ENCODE results near the gene SHISA4. TPM values are rescaled to one million over a fixed set of nuclear protein-coding genes. Genes with fewer than 3 reads are reported as not detected.
"Not testable (repeated sequence)": the region's sequence is repeated elsewhere in the genome, so short reads cannot be mapped to it uniquely, and the experiment has no call there.

Gene SHISA4
- total RNA-seq, 2 donors from 2014 or later: 0.27 to 0.34 TPM

DNA sequence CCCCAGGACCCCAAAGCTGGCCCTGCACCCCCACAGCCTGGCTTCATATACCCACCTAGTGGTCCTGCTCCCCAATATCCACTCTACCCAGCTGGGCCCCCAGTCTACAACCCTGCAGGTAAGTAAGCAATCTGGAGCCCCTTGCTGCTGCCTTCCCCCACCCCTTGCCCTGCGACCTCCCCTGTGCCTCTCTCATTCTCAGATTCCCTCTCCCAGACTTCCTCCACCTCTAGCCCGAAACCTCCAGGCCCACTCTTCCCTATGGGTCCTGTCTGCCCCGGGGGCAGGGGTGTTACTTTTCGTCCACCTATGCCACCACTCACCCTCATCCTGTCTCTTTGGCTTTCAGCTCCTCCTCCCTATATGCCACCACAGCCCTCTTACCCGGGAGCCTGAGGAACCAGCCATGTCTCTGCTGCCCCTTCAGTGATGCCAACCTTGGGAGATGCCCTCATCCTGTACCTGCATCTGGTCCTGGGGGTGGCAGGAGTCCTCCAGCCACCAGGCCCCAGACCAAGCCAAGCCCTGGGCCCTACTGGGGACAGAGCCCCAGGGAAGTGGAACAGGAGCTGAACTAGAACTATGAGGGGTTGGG is 2.9 kb downstream of the SHISA4 start:
- H3K36me3 Mint-ChIP-seq: no peaks in the 10 kb centered on the region
- no peak for ATAC-seq
- H3K9me3 Mint-ChIP-seq: no peaks in the 10 kb centered on the region
- H3K27ac Mint-ChIP-seq: no peak overlapping the region
- no peak for DNase-seq (ENCODE audit: low spot score in 2 of 2)

DNA sequence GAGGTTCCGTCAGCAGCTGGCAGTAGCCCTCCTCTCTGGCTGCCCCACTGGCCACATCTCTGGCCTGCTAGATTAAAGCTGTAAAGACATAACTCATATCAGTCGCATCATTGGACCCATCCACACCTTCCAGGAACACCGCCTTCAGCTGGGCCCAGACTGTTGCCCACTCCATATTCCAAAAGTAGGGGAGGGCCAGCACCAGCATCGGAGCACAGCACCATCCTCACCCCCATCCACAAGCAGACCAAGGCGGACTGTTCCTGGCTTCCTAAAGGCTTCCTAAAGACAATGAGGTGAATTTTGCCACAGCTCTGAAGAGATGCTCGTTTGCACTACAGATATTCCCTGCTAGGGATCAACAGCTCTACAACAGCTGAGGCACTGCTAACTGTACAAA is 3.5 kb downstream of the SHISA4 start:
- Mint-ChIP-seq H3K9me3 (no peaks in the 10 kb centered on the region), H3K27ac (no peak overlapping the region), H3K36me3 (no peaks in the 10 kb centered on the region)
- DNase-seq (ENCODE audit: low spot score in 2 of 2) (no peak), ATAC-seq (no peak)

DNA sequence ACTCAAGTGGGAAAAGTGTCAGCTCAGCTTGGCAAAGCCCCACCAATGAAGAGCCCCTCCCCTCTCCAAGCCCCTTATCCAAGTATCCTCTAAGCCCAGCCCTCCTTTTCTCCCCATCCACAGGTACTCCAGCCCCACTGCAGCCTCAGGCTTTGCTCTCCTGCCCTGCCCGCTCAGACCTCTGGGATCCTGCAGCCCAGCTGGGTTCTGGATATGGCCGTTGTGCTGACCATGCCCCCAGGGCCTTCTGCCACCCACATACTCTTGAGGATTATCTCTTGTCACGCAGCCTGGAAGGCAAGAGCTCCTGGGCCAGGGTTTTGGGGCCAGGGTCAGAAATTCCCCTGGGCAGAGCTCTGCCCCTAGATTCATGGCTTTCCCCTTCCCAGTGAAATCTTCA is 4.7 kb downstream of the SHISA4 start:
- Mint-ChIP-seq H3K27ac (no peak overlapping the region), H3K36me3 (no peaks in the 10 kb centered on the region), H3K9me3 (no peaks in the 10 kb centered on the region)
- no peak for DNase-seq (ENCODE audit: low spot score in 2 of 2)
- no peak for ATAC-seq

DNA sequence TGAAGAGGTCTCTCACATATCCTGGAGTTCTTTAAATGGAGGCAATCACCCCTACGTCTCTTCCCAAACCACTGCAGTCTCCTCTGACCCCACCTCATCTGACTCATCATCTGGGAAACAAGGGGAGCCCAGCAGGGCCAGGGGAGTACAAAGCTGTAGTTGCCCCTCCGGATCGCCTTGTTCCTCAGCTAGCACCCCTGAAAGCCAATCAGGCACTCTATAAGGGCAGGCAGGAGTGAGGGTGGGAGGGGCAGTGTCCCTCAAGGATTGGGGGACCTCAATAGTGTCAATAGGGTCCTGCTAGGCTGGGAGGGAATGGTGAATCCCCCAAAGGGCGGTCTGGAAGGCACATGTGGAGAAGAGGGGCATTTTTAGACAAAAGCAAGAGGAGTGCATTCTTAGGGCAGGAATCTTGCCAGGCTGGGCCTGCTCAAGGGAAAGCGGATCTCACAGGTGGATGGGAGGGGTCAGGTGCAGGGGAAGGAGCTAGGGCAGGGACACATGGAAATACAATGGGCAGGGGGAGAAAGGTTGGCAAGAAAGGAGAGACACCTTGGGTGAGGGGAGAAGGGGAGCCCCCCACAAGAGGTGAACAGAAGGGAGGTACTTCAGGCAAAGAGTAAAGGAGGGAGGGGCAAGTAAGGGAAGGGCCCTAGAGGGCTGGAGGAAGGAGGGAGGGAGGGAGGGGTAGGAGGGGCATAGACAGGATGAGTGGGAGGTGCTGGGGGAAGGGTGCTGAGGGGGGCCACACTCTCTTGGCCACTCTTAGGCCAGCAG is 5.8 kb downstream of the SHISA4 start:
- ATAC-seq (no peak), DNase-seq (ENCODE audit: low spot score in 2 of 2) (no peak)
- no peak overlapping the region for H3K27ac Mint-ChIP-seq
- no peaks in the 10 kb centered on the region for H3K9me3 Mint-ChIP-seq
- no peaks in the 10 kb centered on the region for H3K36me3 Mint-ChIP-seq

DNA sequence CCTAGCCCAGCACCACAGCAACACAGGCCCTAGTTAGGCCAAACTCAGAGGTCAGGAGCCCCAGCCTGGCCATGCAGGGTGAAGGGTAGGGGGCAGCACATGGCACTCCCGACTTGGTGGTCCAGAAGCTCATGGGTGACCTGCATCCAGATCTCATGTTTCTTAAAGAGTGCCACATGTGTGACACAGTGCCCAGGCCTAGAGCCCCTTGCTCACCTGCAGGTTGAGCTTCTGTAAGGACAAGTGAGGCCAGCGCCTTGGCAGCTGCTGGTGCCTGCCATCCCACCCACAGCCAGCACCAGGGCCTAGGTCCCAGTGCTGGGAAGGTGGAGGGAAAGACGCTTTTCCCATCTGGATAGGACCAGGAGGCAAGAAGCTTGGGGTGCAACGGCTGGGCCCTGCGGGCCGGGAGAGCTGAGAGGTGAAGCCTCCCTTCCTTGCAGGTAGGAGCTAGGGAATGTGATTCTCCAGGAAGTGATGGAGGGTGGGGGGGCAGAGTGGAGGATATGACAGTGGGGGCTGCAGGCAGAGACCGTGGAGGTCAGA is 6.5 kb downstream of the SHISA4 start:
- ATAC-seq (no peak), DNase-seq (ENCODE audit: low spot score in 2 of 2) (no peak)
- Mint-ChIP-seq H3K36me3 (no peaks in the 10 kb centered on the region), H3K9me3 (no peaks in the 10 kb centered on the region), H3K27ac (no peak overlapping the region)

DNA sequence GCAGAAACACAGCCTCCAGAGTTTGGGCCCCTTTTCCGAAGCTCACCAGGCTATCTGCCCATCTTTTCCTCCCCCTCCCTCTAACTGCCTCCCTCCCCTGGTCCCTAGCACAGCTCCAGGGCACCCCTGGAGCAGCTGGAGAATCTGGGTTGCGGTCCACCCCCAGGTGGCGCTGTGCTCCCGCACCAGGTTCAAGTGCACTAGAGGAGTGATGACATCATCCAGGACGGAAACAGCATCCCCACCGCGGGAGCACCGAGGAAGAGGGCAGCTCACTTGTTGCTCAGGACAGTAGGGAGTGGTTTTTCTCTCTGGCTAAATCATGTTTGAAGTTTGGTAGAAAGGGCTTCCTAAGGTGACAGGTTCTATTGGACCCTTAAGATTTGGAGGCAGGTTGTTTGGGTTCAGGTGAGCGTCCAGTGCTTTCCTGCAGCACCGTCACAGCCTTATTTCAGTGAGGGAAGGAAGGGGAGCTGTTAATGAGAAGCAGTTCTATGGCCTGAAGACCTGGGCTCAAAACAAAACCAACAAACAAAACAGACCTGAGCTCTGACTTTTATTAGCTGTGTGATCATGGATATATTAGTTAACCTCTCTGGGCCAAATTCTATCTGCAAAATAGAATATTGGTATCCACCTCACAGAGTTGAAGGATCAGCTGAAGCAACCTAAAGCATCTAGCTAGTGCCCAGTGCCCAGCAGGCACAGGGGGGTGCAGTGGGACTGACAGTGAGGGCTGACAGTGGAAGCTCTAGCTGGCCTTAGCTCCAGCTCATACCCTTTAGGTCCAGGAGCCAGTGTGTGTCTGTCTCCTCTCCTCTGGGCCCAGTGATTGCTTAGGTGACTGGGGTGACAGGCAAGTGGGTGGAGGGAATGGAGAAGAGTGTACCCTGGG is 7.5 kb downstream of the SHISA4 start:
- DNase-seq (ENCODE audit: low spot score in 2 of 2) (peak; percentile 88 to 90), ATAC-seq (peak; percentile 91 to 98)
- Mint-ChIP-seq H3K27ac (peak overlapping the region in 1 of 2 donors; percentile 23), H3K36me3 (no peaks in the 10 kb centered on the region), H3K9me3 (no peaks in the 10 kb centered on the region)

DNA sequence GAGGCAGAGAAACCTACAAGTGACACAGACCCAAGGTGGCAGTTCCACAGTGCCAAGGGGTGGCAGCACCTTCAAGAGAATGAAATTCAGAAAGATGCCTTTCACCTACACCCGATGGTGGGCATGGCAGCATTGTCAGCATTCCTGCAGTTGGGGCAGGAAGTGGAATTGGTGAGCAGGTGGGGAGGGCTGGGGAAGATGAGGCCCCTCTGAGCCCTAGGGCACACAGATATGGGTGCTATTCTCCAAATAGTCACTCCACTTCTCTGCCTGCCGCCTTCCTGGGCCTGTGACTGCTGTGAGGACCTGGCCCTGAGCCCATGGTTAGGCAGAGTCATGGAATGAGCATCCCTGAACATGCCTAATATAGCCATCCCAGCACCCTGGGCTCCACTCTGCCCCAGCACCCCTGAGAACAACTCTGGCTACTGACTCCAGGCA is 8.3 kb downstream of the SHISA4 start:
- no peak for ATAC-seq
- H3K27ac Mint-ChIP-seq: no peak overlapping the region
- H3K36me3 Mint-ChIP-seq: no peaks in the 10 kb centered on the region
- DNase-seq (ENCODE audit: low spot score in 2 of 2): no peak
- H3K9me3 Mint-ChIP-seq: no peaks in the 10 kb centered on the region

DNA sequence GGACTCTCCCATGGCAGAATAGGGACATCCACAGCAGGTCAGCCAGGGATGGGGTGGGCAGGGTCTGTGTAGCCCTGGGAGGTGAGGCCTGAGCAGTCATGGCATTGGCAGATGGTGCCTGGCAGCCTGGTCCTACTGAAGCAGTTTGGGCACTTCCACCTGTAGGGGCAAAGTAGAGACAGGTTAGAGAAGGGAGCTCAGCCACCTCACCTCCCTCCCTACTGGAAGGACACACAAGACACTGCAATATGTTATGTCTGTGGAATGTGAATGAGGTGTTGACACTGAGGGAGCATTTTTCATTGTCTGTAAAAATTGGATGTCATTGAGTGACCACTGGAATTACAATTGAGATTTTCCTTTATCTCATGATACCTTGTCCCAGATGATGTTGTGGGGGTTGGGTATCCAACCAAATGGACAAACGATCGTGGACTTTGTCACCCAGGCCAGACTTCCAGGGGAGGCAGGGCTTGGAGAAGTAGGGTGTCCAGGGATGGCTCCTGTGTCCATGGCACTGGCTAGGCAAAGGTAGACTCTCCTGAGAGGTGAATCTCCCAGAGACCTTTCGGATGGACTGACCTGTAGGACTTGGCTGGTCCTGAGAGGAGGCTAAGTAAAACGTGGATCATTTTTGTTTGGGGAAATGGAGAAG is 9.7 kb downstream of the SHISA4 start:
- DNase-seq (ENCODE audit: low spot score in 2 of 2) (no peak), ATAC-seq (no peak)
- H3K9me3 Mint-ChIP-seq: no peaks in the 10 kb centered on the region
- H3K36me3 Mint-ChIP-seq: no peaks in the 10 kb centered on the region
- H3K27ac Mint-ChIP-seq: peak overlapping the region in 1 of 2 donors; percentile 18

DNA sequence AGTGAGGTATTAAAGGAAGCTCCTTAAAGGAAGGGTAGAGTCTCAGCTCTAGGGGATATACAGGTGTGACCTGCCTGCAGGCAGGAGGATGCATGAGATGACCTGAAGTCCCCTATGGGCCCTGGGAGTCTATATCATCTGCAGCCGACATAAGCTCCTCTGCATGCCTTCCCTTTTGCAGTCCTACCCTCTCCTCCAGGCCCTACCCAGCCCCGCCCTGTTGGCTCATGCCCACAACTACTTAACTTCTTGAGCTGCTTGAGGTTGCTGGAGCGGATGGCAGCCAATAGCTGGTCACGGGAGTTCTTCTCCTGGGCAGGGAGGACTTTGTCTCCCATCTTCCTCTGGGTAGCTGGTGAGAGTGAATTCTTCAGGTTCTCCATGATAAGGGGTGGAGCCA is 10.3 kb downstream of the SHISA4 start:
- no peak for ATAC-seq
- no peaks in the 10 kb centered on the region for H3K9me3 Mint-ChIP-seq
- H3K27ac Mint-ChIP-seq: no peak overlapping the region
- no peak for DNase-seq (ENCODE audit: low spot score in 2 of 2)
- H3K36me3 Mint-ChIP-seq: no peaks in the 10 kb centered on the region

DNA sequence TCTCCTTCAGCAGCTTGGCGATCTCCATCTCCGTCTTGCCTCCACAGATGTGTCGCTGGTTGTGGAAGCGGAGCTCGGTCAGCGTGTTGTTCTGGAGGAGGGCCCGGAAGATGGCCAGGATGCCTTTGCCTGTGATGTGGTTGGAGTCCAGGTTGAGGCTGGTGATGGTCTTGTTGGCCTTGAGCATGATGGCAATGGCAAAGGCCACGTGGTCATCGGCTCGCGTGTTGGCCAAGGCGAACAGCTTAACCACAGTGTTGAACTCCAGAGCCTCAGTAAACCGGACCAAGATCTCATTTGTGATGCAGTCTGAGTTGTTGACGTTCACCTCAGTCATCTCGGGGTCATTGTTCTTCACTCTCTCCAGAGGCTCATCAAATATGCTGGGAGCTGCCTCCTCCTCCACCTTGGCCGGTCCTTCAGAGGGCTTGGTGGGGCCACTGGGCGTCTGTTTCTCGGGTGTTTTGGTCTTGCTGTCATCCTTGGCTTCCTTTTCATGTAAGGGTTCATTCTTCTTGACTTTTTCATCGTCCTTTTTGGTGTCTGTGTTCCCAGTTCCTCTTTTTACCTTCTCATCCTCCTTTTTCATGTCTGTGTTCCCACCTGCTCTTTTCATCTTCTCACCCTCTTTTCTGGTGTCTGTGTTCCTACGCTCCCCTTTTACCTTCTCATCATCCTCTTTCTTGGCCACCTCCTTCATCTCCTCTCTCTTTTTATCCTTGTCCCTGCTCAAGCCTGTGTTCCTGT is 11.2 kb downstream of the SHISA4 start:
- DNase-seq (ENCODE audit: low spot score in 2 of 2) (no peak), ATAC-seq (no peak)
- Mint-ChIP-seq H3K36me3 (no peaks in the 10 kb centered on the region), H3K27ac (no peak overlapping the region), H3K9me3 (no peaks in the 10 kb centered on the region)

DNA sequence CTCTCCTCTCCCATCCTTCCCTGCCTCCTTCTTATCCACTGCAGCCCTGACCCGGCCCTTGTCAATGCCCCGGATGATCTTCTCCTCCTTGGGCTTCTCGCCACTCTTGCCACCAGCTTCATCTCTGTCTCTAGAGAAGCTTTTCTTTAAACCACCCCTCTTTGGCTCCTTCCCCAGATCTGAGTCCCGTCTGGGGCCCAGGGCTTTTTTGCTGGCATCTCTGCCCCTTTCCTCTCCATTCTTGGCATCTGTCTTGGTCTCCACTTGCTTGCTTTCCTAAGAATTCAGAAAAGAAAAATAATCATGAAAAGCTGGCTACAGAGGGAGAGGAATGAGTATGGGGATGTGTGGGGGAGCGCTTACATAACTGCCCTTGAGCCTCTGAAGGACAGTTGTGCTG is 11.8 kb downstream of the SHISA4 start:
- Mint-ChIP-seq H3K36me3 (no peaks in the 10 kb centered on the region), H3K27ac (no peak overlapping the region), H3K9me3 (no peaks in the 10 kb centered on the region)
- ATAC-seq (no peak), DNase-seq (ENCODE audit: low spot score in 2 of 2) (no peak)

DNA sequence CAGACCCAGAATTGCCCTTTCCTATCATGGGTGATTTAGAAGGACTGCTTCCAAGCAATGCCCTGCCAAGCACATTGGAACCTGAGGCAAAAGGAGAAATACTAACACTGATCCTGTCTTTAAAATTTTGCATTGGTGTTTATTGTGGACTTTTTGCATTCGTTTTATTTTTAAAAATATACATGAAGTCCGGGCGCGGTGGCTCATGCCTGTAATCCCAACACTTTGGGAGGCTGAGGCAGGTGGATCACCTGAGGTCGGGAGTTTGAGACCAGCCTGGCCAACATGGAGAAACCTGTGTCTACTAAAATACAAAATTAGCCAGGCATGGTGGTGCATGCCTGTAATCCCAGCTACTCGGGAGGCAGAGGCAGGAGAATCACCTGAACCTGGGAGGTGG is 12.3 kb downstream of the SHISA4 start:
- not testable (repeated sequence) for H3K9me3 Mint-ChIP-seq; H3K27ac Mint-ChIP-seq; DNase-seq (ENCODE audit: low spot score in 2 of 2); H3K36me3 Mint-ChIP-seq; ATAC-seq

DNA sequence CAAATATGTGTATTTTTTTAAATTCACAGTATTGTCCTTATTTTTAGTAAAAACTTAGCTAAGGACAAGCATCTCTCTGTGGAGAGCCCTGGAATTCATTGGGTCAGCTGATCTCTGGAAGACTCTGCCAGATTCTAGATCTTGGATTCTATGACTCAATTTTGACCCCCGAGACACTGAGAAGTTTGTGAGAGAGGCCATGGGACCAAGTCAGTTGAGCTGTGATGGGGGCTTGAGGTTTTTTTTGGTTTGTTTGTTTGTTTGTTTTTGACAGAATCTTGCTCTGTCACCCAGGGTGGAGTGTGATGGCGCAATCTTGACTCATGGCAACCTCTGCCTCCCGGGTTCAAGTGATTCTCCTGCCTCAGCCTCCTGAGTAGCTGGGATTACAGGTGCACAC is 13.5 kb downstream of the SHISA4 start:
- no peaks in the 10 kb centered on the region for H3K9me3 Mint-ChIP-seq
- H3K27ac Mint-ChIP-seq: no peak overlapping the region
- no peaks in the 10 kb centered on the region for H3K36me3 Mint-ChIP-seq
- DNase-seq (ENCODE audit: low spot score in 2 of 2): no peak
- no peak for ATAC-seq

DNA sequence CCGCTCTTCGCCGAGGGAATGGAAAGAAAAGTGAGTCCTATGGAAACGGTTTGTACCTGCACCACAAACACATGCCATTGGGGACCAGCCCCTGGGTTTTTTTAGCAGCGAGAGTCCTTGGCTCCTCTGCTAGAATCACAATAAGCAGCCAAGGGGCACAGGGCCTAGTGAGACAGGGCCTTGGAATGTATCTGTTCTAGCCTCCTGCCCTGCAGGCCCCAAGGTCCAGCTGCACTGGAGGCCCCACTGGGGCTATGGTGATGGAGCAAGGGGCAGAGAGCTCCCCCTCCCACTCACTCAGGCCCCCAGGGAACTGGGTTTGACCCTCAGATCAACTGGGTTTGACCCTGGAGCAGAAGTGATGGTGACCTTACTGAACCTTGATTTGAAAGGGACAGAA is 14.4 kb downstream of the SHISA4 start:
- DNase-seq (ENCODE audit: low spot score in 2 of 2): no peak
- Mint-ChIP-seq H3K9me3 (no peaks in the 10 kb centered on the region), H3K36me3 (no peaks in the 10 kb centered on the region), H3K27ac (no peak overlapping the region)
- no peak for ATAC-seq

DNA sequence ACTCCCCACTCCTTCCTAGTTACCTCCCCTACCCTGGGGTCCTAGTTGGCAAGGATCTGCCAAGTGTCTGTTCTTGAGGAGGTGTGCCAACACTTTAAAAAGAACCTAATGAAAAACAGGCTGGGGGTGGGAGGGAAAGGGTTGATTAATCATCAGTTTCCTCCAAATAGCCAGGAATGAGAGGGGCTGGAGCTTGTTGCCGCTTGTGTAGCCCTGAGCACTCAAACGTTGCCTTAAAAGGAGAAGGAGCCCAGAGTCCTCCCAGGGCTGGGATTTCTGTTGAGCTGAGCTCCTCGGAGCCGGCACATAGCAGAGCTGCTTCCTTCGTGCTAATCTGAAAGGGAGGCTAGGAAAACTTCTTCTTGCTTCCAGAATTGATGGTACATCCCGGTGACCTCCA is 15.9 kb downstream of the SHISA4 start:
- H3K36me3 Mint-ChIP-seq: no peaks in the 10 kb centered on the region
- no peak for DNase-seq (ENCODE audit: low spot score in 2 of 2)
- H3K9me3 Mint-ChIP-seq: no peaks in the 10 kb centered on the region
- H3K27ac Mint-ChIP-seq: no peak overlapping the region
- no peak for ATAC-seq

DNA sequence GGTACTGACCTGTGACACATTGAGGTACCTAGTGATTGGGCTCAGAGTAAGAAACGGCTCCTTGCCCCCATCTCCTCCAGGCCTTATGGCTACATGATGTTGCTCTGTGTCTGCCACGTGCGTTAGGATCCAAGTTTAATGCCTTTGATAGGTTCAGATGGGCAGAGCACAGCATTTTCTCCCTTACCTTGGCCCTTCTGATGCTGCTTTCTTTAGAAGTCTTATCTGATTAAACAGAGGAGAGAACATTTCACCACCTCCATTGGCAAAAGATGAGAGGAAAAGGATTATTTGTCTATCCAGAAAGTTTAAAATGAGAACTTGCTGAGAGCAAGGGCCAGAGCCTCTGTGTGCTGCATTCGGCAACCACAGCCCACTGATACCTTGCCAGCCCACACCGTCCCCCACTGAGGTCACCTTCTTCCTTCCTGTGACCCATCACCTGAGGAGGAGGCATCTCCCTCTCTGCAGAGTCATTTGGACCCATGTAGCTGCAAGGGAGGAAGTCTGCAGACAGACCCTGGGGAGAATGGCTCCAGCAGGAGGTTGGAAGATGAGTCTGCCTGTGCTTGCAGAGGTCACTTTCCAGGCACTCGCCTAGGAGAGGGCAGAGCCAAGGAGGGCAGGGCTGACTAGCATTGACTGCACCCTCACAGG is 16.7 kb downstream of the SHISA4 start:
- Mint-ChIP-seq H3K9me3 (no peaks in the 10 kb centered on the region), H3K36me3 (no peaks in the 10 kb centered on the region), H3K27ac (no peak overlapping the region)
- DNase-seq (ENCODE audit: low spot score in 2 of 2): no peak
- ATAC-seq: peak in 1 of 2 donors; percentile 70
